HUDEP-2 (cell line): ENCODE data around the gene DLG2.
"Not testable (repeated sequence)": the region's sequence is repeated elsewhere in the genome, so short reads cannot be mapped to it uniquely, and the experiment has no call there.

Experiments used
- DNase-seq, 76 experiments: peaks; one replicate each; lab custom pipeline; 2025; ENCODE audit not compliant: unreplicated experiment in 76 of 76; lab: John Stamatoyannopoulos, UW

Gene DLG2

DNA sequence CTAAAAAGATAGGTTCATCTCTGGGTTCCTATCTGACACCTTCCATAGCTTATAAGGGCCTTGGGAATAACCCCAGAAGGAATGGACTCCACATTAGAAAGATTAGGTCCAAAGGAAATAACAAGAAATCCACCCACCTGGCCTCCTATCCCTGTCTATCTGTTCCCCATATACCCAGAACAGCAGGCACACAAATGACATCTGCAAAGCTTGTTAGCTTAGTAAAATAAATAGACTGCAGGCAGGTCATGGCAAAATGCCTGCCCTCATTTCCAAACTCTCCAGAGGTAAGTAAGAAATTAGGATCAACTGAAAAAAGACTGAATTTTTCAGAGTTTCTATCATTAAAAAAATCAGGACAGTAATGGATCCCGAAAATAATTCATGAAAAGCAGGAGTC, 489.5 kb downstream of the DLG2 start:
- no peak for DNase-seq

DNA sequence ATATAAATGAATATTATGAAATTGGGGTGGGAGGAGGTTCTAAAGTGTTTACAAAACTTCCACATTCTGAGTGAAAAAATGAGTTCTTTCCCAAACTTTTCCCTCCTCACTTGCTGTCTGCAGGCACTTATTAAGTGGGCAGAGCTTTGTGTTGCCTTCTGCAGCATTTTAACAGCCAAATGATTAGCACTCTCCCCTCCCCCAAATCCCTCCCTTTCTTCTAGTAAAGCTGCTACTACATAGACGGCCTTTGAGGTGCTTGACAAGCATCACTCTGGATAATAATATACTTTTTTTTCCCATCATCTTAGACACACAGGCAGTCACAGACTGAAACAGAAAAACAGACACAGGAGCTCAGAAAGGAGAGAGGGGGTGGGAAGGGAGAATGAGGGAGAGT, 493.5 kb downstream of the DLG2 start:
- DNase-seq: no peak

DNA sequence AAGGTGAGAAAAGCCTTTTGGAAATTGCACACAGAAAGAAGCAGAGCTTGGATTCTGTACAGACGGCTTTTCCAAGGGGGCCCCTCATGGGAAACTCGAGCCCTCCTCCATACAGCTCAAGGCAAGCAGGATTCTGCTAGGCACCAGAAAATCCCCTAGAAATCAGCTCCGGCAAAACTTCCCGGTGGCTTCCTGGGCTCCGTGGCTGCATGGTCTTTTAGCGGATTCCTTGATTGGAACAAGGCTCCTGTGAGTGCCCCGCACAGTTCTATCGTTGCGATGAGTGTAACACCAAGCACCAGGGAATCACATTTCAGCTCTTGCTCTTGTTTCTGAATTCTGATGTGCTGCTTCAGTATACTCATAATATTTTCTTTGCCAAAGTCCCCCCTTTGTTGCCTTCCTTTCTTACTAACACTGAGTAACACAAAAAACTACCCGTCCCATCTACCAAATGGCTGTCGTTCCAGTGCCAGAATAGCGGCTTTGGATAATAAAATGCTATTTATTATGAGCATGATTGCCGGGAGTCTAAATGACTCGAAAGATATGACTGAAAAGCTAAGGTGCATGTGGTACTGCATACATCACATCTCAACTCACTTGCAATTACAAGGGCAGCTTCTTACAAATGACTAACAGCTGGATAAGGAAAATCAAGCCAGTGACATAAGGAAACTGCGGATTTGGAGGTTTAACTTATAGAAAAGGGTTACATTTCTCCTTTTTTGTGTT, 494.1 kb downstream of the DLG2 start:
- DNase-seq: no peak

DNA sequence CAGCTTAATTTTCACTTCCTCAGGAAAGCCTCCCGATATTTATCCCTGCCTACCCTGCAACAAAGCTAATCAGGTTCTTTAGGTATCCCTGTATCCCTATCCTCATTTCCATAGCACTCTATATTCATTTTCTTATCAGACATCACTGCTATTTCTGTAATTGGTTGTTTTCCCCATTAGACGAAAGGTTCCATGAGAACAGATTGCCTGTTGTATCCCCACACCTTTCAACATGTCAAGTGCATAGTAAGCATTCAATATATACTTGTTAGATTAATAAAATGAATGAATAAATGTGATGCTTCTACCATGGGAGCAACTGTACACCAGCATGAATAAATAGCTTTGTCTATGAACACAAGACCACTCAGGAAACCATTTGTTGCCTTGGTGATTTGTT, 499.8 kb downstream of the DLG2 start:
- DNase-seq: no peak

DNA sequence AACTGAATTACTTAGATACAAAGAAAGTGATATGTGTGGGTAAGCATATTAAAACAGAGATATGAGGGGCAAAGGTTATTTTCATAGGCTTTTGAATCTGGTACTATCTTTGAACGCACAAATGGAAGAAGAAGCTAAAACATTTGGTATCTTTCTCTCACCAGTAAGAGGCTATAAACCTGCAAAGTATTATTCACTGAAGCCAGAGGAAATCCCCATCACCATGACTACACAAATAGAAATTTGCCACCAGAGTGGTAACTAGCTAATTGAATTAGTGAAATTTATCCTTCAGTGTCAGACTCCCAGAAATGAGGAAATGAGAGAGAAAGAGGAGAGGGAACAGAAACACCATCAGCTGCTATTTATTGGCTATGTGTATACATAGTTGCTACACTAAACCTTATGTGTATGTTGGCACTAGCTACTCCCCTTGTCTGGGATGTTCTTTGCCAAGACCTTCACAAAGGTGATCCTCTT, 503.4 kb downstream of the DLG2 start:
- no peak for DNase-seq

DNA sequence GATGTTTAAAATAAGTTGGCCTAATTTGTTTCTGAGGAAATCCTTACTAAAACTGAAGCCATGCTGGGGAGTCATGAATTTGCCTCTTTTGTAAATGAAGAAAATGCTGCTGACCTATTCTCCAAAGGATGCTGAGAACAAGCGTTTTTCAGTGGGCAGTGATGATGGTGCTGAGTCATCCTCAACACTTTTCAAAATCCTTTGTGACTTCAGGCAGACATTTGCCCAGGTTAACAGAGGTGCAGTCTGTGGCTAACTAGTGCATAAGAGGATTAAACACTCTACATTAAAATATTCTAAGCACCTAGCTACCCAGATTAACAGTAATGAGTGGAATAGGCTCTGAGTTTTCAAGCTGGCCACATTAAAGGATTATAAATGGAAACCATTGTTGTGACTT, 509.0 kb downstream of the DLG2 start:
- no peak for DNase-seq

DNA sequence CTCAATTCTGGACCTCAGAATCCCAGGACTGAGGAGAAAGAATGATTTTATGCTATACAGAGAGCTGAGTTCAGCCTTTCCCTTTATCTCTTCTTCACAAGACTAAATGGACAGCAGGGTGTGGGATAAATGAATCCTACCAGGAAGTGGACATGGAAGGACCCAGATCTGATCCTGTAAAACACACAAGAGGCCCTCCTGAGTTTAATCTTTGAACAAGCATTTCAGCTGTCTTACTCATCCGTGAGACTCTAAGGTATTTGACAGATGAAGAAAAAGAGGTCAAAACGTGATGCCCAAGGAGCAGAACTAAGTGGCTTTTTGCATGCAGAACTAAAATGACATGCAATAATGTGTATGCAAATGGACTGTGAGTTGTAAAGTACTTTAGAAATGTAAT, 511.3 kb downstream of the DLG2 start:
- no peak for DNase-seq

DNA sequence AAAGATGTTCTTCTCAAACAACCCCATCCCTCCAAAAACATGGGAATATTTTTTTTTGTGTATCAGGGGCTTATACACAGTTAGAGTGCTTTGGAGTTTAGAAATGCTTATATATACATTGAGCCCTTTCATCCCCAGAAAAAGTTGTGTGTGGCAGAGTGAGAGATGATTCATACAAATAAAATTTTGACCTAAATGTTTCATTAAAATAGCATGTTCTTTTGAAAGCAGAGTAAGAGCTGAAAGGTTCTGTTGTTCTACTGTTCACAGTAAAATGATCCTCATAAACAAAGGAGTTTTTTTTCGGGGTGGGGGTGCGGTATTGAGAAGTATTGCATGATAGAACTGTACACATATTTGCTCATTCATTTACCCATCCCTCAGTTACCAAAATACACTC, 512.4 kb downstream of the DLG2 start:
- no peak for DNase-seq

DNA sequence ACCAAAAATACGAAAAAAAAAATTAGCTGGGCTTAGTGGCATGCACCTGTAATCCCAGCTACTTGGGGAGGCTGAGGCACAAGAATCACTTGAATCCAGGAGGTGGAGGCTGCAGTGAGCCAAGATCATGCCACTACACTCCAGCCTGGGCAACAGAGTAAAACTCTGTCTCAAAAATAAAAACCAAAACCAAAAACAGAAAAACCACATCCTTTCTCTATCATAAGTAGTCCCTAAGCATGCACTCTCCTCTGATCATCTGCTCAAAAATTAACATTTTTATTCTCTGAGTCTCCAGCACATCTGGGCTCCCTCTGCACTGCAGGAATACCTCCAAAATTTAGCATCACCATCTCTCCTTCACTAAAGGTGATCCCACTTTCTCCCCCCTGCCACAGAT, 516.9 kb downstream of the DLG2 start:
- DNase-seq: not testable (repeated sequence)

DNA sequence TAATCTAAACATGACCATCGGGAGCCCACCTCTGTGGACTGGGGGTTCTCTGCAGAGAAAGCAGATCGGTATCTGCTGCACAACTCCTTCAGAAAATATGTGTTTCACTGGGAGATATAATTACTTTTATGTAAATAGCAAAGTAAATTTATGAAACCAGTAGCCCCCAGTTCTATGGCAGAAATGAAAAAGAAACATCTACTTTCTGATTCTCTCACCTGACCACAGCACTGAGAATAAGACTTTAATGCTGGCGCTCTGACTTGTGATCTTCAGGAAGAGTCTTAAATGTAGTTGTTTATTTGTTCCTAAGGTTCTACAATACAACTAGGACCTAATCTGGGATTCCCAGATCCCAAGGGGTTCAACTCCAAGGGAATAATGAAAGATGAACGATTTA, 518.0 kb downstream of the DLG2 start:
- no peak for DNase-seq

DNA sequence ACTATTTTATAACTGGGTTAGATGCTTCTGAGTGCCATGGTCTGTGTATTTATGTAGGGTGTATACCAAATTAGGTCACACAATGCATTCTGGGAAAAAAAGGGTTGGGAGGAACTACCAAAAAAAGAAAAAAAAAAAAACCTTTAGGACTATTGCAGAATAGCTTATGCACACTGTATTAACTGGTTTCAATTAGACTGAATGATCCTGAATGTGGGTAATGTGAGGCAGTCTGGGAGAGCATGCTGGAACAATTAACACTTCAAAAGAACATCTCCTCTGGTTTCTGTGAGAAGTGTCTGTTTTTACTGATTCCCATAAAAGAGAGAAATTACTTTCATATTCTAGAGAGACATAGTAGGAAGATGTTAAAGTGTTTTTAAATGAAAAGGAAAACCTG, 521.3 kb downstream of the DLG2 start:
- no peak for DNase-seq

DNA sequence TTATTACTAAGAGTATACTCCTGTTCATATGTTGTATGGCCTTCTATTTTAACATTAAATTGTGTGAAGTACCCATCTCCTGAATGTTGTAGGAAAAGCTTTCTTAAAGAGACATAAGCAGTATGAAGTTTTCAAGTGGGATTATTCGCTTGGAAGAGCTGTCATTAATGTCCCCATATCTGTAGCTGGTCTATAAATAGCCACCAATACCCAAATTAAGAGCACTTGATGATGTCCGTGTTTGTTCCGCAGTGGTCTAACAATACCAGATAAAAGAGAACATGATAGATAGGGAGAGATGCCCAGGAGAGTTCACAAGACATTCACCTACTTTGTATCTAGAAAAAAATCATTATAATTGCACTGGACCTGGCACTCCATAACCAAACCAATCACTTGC, 527.6 kb downstream of the DLG2 start:
- DNase-seq: no peak

DNA sequence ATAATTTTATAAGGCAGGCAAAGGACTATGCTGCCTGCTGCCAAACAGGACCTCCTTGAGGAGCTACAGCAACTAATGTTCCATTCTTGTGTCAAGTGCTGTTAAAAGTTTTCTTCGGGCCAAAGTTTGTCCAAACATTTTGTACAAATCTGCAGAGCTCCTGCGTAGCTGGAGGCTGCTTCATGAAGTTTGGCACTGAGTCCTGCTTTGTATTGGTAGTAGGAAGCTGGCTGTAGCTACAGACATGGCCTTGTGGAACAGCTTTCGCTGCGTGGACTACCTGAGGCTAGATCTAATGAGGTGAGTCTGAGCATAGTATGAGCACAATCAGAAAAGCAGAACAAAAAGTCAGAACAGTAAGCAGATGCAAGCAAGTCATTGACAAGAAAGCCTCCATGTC, 528.1 kb downstream of the DLG2 start:
- DNase-seq: no peak

DNA sequence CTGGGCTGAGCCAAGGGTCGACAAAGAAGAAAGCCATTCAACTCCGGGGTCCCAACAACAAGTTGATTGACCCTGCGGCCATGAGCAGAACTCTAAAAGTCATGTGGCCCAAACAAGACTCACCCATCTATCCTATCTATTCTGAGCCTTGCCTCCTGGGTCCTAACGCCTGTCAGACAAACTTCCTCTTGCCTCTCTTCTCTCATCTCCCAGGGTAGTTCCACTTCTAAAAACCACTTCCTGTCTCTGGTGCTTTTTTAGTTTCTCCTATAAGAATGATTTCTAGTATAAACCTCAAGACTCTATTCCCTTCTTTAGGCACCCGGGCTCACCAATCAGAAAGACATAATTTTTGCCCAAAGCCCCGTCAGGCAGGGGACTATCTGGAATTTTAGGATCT, 530.2 kb downstream of the DLG2 start:
- no peak for DNase-seq

DNA sequence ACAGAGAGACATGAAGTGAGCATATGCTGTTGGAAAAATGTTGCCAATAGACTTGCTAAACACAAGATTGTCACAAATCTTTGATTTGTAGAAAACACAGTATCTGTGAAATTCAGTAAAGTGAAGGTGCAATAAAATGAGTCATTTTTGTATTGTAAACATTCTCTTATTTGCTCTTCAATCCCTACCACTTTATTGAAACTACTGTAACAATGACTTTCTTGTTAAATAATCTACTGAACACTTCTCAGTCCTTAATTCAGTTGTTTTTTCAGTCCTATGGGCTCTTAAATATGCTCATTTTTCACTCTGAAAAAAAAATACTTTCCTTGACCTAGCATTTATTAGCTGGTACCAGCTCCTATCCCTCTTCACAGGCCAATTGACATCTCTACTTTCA, 531.9 kb downstream of the DLG2 start:
- no peak for DNase-seq

DNA sequence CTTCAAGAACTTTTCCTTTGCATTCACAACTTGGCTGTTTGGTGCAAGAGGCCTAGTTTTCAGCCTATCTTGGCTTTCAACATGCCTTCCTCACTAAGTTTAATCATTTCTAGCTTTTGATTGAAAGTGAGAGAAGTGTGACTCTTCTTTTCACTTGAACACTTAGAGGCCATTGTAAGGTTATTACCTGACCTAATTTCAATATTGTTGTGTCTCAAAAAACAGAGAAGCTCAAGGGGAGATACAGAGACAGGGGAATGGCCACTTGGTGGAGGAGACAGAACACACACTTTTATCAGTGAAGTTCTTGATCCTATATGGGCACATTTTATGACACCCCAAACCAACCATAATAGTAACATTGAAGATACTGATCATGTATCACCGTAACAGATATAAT, 532.3 kb downstream of the DLG2 start:
- no peak for DNase-seq

DNA sequence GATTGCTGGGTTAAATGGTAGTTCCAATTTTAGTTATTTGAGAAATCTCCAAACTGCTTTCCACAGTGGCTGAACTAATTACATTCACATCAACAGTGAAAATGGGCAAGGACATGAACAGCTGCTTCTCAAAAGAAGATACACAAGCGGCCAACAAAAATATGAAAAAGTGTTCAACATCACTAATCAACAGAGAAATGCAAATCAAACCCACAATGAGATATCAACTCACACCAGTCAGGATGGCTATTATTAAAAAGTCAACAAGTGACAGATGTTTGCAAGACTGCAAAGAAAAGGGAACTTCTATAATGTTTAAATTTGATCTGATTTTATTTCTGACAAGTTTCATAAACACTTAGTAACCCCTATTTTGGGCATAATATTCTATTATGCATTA, 537.5 kb downstream of the DLG2 start:
- no peak for DNase-seq

DNA sequence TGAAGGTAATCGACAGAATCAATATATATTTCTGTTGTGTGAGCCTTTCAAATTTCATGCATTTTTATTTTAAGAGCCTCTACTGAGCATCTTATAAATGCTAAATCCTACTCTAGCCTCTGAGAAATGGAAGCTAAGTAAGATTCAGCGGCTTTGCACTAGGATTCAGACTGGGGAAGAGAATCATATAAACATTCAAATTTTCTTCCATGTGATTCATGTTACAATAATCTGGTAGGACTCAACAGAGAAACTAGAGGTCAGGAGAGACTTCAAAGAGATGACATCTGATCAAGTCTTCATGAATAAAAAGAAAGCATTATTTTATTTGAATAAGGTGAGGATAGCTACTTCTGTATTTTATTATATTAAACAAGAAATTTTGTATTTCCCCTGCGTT, 538.9 kb downstream of the DLG2 start:
- DNase-seq: no peak

DNA sequence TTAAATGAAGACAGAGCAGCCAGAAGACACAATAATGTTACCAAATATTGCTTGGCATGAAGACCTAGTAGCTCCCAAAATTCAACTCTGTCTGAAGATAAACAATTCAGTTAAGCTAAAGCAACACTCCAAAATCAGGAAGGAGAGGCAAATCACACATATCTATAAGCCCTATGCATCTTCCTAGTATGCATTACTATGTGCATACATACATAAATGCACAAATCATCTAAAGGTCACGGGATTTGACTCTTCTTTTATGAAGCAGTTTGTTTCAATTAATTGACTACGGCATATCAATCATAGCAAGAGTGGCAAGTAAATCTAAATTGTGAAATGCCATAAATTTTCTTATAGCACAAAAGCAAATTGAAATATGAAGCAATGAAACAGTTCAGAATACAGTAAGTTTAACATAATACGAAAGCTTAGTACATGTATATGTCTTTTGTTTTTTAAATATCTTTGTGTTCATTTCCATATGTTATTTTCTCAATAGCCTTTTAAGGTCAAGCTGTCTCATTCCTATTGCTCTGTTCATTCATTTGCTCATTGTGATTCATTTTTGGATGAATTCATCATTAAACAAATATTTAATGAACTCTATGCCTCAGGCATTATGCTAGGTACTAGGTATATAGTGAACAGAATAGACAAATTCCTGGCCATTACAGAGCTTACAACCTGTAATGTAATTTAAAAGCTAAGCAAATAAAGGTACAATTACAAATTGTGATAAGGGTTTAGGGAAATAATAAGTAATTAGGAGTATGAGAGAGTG, 540.5 kb downstream of the DLG2 start:
- no peak for DNase-seq

DNA sequence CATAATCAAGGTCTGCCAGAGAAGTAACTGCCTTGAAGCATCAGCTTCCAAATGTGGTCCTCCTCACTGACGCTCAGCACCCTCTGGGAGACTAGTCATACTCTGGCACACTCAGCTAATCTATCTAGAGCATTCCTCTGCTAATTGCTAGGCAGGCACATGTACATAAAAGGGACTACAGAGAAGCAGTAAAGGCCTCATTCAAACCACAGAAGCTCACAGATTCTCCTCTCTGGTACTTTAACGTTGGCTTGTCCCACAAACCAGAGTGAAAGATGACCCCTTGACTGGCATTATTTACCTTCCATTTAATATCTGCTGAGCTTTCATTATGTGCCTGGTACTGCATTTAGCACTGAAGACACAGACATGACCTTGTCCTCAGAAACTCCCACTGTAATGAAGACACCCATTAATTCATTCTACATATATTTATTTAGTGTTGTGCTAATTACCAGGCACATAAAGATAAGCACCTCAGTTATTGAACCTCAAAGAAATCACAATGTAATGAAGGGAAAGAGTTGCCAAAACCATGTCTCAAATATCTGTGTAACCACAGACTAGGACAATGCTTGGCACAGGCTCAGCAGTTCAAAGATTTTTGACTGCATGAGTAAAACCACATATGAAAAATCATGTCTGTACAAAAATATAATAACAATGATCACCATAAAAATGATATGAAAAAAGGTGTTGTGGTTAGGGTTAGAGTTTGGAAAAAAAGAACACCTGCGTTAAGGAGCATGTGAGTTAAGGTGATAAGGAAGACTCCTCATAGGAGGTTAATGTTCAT, 550.4 kb downstream of the DLG2 start:
- no peak for DNase-seq

DNA sequence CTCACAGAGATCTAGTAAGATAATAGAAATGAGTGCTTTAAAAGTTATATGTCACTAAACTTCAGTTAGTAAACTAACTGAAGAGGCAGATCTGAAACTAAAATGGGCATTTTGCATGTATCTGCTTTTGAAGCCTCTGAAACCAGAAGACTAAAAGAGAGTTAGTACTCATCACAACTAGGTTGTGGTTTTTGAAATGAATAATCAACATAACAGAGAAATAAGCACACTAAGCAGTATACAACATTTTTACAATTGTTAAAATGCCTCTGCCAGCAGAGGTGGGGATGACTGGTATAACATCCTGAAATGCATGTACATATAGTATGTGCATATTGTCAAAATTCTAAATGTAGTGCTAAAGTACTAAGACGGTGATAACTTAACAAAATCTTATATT, 564.5 kb downstream of the DLG2 start:
- no peak for DNase-seq

DNA sequence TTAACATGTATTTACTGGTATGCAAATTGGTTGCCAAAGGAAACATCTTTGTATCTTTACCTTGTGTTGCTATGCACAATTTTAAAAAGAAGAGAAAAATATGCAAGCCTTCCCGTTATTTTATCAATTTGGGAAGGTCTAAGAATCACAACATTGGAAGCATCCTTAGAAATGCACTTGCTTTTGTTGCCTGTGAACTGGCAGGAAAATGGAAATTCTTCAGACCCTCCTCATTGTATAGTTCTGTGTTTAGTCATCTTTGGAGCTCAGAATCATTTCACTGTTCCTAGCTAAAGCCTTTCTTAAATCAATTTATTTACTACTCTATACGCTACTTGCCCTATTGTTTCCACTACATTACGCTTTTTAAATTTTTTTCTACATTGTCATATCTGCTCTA, 574.5 kb downstream of the DLG2 start:
- no peak for DNase-seq
